ENCODE data around the gene NTM.

The NTM gene

GRCh38 chr11:132220474-132220873 lies 850.1 kb downstream of the NTM start:
- no peak overlapping the region for H3K4me3 ChIP-seq (ENCODE audit: low read length)
- TF ChIP-seq, protein P1, sequence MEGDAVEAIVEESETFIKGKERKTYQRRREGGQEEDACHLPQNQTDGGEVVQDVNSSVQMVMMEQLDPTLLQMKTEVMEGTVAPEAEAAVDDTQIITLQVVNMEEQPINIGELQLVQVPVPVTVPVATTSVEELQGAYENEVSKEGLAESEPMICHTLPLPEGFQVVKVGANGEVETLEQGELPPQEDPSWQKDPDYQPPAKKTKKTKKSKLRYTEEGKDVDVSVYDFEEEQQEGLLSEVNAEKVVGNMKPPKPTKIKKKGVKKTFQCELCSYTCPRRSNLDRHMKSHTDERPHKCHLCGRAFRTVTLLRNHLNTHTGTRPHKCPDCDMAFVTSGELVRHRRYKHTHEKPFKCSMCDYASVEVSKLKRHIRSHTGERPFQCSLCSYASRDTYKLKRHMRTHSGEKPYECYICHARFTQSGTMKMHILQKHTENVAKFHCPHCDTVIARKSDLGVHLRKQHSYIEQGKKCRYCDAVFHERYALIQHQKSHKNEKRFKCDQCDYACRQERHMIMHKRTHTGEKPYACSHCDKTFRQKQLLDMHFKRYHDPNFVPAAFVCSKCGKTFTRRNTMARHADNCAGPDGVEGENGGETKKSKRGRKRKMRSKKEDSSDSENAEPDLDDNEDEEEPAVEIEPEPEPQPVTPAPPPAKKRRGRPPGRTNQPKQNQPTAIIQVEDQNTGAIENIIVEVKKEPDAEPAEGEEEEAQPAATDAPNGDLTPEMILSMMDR (conservative IDR thresholded peaks at IDR 0.05; ENCODE audit: low read depth, low read length): no peak
- no peak for DNase-seq (ENCODE audit: low read depth)

DNA sequence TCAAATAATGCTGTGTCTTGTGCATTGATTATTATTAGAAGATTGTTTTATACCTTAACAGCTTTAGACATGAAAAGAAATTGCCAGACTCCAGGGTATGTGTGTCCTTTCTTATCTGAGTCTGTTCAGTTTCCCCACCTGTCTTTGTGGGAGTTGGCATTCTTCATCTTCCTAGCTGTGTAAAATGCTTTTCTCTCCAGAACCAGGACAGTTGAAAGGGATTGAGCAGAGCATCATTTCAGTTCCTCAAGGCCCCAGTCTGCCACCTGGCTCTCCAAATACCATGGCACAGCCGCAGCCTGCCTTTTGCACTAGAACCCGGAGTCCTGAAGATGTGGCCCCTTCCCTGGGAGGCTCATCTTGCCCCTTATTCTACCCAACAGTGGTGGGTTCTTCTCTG lies 851.9 kb downstream of the NTM start:
- H3K4me3 ChIP-seq (ENCODE audit: low read length): no peak overlapping the region
- no peak for DNase-seq (ENCODE audit: low read depth)
- TF ChIP-seq, protein P1 (conservative IDR thresholded peaks at IDR 0.05; ENCODE audit: low read depth, low read length): no peak

DNA sequence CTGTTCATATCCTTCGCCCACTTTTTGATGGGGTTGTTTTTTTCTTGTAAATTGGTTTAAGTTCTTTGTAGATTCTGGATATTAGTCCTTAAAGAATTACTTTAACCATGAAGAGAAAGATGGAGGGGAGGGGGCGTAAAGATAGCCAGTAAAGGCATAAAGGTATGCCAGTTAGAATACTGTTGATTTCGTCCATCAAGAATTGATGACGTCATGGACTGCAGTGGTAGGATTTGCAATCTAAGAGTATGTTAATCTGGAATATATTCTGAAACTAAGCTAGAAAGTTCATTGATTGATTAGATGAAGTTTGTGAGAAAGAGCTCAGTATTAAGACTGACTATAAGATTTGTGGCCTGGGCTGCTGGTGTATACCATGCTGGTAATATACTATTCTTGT lies 856.1 kb downstream of the NTM start:
- no peak for DNase-seq (ENCODE audit: low read depth)
- H3K4me3 ChIP-seq (ENCODE audit: low read length): no peak overlapping the region
- TF ChIP-seq, protein P1 (conservative IDR thresholded peaks at IDR 0.05; ENCODE audit: low read depth, low read length): no peak

- TF ChIP-seq, protein P1 (conservative IDR thresholded peaks at IDR 0.05; ENCODE audit: low read depth, low read length): no peak
- DNase-seq (ENCODE audit: low read depth): no peak
- H3K4me3 ChIP-seq (ENCODE audit: low read length): no peak overlapping the region
Measured at GRCh38 chr11:132228746-132229325, 858.4 kb downstream of the NTM start.

- TF ChIP-seq, protein P1 (conservative IDR thresholded peaks at IDR 0.05; ENCODE audit: low read depth, low read length): no peak
- no peak overlapping the region for H3K4me3 ChIP-seq (ENCODE audit: low read length)
- no peak for DNase-seq (ENCODE audit: low read depth)
Measured at GRCh38 chr11:132231656-132232347, 861.4 kb downstream of the NTM start.

GRCh38 chr11:132234878-132235277 lies 864.5 kb downstream of the NTM start:
- no peak overlapping the region for H3K4me3 ChIP-seq (ENCODE audit: low read length)
- DNase-seq (ENCODE audit: low read depth): no peak
- TF ChIP-seq, protein P1 (conservative IDR thresholded peaks at IDR 0.05; ENCODE audit: low read depth, low read length): no peak

DNA sequence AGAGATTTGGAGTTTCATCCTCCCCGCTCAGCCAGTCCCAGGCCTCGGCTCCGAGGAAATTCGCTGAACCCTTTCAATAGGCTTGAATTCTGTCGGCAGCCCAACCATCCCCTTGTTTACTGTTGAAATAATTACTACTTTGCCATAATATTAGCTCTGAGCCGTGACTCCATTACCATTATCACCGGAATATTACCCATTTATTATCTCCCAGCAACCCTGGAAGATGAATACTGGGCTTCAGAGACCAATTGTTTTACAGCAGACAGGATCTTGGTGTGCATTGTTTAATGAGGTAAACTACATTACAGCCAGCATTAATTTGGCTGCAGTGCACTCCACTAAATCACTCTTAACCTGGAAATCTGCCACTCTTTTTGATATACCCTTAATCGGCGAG lies 867.4 kb downstream of the NTM start:
- DNase-seq (ENCODE audit: low read depth): no peak
- TF ChIP-seq, protein P1 (conservative IDR thresholded peaks at IDR 0.05; ENCODE audit: low read depth, low read length): no peak
- no peak overlapping the region for H3K4me3 ChIP-seq (ENCODE audit: low read length)
